HG02981 (cell line): ENCODE results near the gene USP35.
"Not testable (repeated sequence)": the region's sequence is repeated elsewhere in the genome, so short reads cannot be mapped to it uniquely, and the experiment has no call there.

Source experiments
- ATAC-seq: cut with Tn5 transposase; IDR thresholded peaks from one replicate; pipeline ENCODE4 v1.9.1; 2021; ENCODE audit warnings: mild to moderate bottlenecking, moderate library complexity; ENCODE audit not compliant: unreplicated experiment

The USP35 gene

DNA sequence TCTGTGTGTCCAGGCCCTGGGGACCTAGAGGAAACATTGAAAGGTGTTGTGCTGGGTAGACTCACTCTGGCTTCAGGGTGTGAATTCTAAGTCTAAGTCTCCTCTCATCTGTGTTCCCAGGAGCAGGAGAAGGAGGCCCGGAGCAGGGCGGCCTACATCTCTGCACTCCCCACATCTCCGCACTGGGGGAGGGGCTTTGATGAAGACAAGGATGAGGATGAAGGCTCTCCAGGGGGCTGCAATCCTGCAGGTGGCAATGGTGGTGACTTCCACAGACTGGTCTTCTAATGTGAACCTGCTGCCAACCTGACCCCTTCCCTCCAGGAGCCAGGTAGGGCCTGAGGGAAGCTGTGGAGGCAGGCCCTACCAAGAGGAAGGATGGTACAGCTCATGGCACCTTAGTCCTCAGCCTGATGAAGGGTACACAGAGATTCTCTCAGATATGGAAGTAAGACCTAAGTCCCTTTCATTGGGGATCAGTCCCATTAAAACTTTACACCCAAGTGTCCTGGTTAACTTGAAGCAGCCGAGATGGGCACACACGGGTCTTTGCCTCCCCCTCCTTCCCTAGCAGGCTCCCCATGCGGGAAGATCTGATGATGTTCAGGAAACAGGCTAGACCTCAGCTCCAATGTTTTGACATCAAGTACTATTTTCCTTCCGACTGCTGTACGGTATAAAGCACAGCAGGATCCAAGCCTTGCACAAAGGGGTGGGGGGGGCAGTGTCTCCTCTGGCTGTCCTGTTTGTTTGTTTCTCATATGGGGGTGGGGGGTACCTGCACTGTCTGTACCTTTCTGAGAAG lies 25.0 kb downstream of the USP35 start:
- no peak for ATAC-seq

DNA sequence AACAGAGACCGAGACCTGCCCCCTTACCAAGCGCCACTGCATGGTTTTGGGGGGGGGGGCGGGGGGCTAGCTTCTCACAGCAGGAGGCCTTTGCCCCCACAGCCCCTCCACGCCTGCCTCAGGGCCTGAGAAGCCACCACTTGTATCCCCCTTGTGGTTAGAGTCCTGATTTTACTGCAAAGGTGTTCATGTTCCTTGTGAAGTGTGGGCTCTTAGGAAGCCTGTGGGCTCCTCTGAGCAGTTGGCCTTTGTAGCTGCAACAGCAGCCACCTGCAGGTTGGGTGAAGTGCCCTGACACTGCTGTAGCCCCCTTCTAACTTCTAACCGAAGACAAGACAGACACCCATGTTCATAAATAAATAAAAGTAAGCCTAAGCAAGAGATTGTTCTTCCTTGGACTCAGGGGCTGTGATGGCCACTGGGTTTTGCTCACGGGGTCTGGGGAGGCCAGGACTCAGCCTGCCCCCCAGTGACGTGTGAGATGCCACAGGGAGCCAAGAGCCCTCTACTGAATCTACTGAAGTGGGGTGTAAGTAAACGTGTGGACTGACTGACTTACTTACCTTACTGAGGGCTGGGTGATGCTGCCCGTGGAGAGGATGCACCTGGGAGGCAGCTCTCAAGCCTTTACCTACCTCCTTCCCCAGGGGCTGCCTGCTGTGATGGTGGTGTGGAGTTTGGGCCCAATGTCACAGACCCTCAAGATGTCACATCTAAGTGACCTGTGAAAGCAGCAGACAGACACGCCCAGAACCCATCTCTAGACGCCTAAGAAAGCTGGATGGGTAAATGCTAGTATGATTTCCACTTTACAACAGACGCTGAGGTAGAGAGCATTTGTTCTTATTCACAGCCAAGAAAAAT lies 25.8 kb downstream of the USP35 start:
- no peak for ATAC-seq

DNA sequence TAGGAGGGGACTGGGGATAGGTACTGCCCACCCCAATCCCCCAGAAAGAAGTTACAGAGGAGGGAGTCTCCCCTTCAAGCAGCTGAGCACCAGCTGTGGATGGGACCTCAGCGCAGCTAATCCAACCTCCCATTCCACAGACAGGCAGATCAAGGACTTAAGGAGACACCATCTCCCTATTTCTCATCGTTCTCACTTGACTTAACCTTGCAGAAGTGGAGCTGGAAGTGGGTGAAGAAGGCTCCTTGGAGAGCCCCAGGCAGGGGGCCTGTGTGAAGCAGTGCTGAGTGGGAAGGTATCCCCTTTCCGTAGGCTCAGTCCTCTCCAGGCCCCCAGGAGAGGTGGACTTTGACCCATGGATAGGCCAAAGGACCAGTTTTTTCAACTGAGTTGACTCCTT lies 27.3 kb downstream of the USP35 start:
- ATAC-seq = no peak

DNA sequence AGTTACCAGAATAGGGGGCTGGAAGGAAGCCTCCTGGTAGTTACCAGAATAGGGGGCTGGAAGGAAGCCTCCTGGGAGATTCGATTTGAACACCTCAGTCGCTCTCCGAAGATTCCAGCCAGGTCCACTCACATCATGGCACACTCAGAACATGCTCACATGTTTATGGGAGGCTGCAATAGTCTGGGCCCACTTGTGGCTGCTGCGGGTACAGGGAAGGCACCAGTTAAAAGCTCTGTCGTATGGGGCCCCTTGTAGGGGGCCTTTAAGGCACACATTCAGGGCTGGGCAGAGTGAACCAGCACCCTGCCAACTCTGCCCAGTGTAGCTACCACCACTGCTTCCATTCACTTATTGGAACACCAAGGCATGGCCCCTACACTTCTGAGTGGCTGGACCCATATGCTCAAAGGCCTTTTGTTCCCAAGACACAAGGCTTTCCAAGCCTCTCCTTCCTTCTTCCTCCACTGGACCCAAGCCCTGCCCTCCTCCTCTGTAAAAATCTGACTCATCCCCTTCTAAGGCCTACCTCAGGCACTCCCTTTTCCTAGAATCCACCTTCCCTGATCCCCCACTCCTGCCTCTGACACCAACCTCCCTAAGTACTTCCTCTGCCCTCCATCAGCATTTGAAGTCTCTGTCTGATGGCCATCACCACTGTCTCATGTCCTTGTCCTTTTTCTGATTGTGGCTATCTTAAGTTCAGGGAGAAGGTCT lies 28.0 kb downstream of the USP35 start:
- no peak for ATAC-seq

DNA sequence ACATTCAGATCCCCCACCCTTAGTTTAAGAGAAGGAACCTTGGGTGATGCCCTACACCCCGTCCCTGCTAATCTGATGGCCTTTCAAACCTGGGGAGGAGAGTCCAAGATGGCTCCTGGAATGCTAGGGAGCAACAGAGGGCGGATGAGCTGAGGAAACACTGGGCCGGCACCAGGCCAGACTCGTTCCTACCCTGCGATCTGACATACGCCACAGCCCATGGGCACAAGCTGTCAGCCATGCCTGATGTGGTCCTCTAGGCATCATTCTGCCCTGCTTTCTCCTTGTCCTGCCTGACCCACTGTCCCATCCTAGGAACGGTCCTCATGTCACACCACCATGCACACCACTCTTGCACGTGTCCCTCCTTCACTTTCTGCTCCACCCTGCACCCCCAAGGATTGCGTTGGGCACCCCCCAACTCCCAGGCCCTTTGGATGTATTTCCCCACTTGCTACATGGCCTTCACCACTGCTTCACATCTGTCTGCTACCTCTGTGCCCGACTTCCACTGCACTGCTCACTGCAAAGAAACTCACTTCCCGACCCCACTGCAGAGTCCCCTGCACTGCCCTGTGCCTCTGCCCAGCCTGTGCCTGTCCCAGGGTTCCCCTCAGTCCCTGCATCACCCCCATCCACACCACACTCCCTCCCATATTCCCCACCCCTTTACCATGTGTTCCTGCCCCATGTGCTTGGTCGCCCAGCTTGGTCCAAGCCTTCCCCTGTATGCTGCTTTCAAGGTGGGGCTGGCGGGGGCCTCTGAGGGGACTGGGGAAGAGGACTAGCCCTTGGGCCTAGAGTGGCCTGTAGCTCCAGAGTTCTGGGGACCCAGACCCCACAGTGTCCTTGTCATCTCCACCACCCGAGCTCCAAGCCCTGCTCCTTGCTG lies 29.2 kb downstream of the USP35 start:
- ATAC-seq = no peak

DNA sequence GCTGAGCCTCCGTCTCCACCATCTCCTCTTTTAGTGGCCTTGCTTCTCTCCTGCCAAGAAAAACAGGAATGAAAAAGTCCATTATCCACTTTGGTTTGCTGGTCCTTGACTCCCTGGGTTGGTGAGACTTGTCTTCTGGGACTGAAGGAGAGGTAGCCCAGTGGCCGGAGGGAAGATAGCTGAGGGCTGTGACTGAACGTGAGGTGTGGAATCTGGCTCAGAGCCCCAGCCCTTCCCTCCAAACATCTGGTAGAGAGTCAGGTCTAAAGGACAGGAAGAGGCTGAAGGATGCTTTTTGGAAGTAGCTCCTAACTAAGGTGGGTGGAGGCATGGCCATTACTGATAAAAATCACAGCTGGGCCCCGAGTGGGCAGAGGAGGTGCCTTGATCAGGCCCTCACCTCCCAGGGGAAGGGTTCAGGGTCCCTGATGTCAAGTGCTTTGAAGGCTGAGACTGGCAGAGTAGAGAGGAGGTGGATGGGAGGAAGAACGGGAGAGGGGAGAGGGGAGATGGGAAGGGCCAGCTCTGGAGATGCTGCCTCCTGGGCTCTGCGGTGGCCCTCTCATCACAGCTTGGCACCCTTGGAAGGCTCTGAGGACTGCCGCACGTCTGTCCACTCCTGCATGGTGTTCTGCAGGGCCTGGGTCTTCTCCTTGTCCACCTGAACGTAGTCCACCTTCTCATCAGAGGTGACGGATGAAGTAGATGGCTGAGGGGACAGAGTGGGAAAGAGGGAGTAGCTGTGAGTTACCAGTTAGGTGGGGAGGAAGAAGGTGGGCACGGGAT lies 30.2 kb downstream of the USP35 start:
- ATAC-seq = no peak

DNA sequence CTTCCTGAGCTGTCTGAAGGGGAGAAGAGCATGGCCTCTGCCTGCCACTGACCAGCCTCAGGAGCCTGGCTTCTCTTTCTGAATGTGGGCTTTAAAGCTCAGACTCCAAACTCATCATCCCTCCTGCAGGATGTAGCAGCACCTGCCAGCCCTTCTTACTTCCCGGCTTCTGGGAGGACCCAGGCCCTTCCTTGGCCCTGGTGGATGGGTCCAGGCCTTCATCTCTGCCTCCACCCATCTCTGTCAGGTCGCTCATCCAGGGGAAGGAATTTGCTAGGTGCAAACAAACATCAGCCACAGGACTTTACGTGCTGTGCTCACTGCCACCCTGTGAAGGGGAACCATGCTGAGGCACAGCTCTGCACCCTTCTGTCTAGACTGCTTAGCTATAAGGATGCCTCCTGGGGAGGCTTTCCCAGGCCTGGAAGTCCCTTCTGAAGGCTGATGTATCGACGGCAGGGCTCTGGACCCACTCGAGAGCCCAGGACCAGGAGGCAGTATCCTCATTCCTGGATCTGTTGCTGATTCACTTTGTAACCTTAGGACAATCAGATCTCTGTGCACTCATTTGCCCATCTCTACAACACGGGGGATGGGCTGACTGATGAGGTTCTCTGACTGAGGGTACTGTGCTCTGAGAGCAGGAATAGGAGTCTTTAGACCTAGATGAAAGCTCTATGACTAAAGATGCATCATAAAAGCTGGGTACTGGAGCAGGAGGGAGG lies 30.9 kb downstream of the USP35 start:
- no peak for ATAC-seq

DNA sequence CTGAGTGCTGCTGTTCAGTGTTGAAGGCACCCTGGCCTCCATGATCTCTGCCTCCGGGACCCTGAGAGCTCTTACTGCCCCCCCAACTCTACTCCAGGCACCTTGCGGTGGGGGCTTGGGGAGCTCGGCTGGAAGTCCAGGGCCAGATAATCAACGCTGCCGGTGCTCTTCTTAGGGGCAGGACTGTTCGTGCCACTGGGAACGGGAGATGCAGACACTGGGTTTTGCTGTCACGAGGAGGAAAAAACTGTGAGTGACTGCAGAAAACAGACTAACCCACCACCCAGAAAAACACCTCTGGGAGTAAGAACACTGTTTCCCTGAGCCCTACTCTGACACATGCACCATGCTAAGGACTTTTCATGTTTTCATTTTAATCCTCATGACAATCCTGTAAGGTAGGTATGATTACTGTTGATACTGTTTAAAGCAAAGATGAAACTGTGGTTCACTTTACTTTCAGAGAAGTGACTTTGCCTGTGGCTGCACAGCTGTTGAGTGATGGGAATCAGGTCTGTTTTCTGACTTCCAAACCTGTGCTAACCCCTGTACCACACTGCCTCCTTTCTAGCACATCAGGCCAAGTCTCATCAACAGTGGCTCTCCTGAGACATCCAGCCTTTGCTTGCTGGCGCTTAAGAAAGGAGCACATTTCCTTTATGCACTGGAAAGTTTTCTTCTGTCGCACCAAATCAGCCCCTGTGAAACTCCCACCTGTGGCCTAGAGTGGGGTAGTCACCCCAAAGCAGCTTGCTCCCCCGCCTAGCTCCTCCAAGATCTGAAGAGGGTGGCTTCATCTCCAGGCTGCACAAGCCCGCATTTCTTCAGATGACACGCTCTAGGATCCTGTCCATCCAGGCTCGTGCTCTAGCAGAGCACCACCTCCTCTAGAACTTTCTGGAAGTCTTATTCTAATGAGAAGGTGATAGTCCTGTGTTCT lies 31.8 kb downstream of the USP35 start:
- ATAC-seq = no peak

DNA sequence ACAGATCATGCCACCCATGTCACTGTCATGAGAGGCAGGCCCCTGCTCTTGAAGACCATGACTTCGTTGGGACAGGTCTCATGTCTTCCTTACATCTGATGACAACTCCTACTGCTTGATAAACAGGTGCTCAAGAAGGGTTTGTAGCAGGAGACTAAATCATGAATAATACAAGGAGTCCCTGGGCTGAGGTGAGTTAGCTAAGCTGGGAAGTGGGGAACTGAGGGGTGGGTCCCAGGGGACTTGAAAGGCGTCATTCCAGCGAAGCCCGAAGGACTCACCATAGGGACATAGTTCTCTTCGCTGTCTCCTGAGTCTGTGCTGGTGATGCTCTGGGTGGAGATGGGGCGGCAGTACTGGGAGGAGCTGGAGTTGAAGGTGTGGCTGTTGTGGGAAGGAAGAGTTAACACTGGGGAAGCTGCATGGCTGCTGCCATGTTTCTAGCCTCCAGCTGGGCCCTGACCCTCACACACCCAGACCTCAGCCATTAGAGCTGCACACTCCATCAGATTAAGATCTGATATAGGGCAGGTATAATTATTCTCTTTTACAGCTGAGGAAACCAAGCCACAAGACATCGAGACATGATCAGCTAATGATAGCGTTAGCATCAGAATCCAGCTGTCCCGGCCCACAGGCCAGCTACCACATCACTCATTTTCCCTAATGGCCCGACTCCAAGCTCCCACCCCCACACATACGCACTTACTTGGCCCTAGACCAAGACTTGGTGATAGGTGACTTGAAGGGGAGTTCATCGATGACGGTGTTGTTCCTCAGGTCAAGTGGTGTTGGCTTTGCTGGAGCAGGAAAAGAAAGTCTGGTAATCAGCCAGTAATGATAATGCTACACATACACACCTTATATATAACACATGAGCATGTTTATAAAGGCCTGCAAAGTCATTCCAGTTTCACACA lies 32.9 kb downstream of the USP35 start:
- no peak for ATAC-seq

DNA sequence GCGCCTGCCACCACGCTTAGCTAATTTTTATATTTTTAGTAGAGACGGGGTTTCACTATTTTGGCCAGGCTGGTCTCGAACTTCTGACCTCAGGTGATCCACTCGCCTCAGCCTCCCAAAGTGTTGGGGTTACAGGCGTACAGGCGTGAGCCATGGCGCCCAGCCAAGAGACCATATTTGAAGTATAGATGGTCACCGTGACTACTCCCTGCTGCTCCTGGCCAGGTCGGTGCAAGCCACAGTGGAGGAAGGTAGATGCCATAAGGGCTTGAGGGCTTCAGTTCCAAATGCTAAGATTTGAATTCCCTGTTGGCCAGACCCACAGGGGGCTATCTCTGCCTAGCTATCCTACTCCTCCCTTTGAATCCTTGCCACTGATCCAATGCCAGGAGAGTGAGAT lies 34.0 kb downstream of the USP35 start:
- ATAC-seq = not testable (repeated sequence)

DNA sequence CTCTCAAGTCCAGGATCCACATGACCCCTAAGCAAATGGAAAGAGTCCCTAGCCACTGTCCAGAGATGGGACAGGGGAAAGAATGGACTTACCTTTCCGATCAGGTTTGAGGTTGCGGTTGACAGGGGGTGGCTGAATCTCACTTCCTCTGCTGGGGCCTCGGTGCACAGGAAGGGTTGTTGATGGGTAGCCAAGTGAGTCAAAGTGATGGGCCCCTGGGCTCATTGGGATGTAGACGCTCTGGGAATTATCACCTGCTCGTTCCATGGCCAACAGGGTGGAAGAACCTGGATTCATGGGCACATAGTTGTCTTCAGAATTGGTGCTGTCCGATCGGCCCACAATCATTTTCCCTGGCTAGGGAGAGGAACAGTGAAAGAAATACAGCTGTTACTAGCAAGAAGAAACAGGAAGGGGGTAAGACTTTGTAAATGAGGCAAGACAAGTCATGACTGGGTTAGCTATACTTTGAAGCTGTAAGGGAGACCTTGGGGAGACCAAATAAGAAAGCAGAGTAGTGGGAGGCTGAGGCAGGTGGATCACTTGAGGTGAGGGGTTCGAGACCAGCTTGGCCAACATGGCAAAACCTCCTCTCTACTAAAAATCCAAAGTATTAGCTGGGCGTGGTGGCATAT lies 34.7 kb downstream of the USP35 start:
- peak; percentile 86 for ATAC-seq

DNA sequence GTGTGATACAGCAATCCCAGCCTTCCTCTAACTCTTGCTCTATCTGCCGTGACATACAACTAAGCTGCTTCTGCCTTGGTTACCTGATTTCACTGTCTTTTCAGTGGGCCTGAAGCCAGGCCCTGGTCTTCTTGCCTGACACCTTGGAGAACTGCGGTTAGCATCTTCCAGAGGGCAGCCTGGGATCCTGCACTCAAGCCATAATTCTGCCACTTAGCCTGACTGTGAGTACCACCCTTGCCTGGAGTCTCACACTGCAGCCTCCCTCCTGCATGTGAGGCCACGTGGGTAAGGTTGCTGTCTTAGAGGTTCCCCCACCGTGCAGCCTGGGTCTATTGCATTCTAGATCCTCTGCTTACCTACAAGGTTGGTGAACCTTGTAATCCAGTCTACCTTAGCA lies 35.8 kb downstream of the USP35 start:
- ATAC-seq = no peak

DNA sequence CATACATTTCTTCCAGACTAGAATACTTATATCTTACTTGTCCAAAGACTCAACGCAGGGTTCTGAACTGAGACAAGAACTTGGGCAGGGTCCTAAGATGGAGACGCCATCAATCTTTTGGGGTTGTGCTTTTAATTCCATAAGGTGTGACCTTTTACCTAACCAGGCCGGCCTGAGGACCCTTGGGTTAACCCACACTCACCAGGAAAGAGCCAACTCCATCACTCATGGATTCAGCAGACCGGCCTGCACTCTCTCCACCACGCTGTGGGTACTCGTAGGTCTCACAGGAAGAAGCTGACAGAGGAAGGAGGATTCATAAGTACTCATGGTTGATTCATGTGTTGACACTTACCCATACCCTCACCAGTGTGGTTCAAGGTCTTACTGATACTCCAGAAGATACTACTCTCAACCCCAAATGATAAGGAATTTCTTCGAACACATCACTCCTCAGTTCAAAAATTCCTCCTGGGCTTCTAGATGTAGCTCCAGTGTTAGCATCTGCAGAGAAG lies 36.2 kb downstream of the USP35 start:
- ATAC-seq = no peak

DNA sequence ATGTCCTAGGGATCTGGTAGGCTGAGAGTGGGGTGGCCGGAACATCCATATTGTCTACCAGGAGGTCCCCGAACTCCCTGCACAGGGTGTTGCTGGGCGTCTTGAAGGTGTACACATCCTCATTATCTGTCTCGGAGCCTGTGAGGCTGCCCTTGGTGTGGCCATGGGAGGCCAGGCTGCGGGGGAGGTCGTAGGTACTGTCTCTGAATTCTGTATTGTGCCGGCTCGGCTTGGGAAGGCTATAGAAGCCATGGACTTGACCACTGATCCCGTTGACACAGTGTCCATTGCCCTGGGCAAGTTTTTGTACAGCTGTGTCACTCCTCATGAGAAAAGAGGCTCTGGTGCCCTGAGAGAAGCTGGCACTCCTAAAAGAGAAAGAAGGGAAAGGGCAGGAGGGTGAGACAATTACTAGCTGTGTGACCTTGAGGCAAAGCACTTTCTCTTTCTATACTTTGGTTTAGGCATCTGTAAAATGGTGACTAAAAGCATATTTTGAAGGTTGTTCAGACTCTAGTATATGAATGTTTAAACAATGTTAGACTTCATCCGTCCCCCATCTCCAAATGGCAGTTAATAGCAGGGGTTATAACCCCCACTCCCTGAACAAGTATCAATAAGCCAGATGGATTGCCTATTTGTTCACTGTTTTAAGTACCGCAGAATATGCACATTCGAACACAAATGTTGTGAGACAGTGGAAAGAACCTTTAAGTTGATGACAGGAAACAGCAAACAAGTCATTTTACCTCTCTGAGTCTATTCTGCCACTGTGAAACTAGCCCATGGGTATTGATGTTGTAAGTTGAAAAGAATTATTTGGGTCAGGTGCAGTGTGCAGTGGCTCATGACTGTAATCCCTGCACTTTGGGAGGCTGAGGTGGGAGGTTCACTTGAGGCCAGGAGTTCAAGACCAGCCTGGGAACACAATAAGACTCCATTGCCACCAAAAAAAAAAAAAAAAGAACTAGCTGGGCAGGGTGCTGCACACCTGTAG lies 38.3 kb downstream of the USP35 start:
- no peak for ATAC-seq

DNA sequence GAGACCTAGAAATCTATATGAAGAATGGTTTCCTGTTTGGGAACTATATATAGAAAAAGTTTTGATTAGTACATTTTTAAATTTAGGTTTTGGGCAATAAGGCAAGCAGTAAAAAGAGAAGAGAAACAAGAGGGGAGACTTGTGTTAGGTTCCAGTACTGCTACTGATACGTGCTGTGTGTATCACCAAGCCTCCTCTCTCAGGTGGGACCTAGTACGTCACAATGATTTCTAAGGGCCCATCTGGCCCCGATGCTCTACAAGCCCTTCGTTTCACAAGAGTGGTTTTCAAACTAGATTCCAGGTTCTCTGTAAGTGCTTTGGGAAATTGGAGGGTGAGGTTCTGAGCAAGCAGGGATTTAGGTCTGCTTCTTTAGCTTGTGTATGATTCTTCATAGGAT lies 39.2 kb downstream of the USP35 start:
- no peak for ATAC-seq
